H9 (cell line): ENCODE results near the gene NUTM2B. TPM values are rescaled to one million over a fixed set of nuclear protein-coding genes. Genes with fewer than 3 reads are reported as not detected.
"Not testable (repeated sequence)": the region's sequence is repeated elsewhere in the genome, so short reads cannot be mapped to it uniquely, and the experiment has no call there.

ENCODE experiments used
- DNase-seq: peaks from one replicate; pipeline ENCODE4 v3.0.0-alpha.2; 2017
- H2AFZ ChIP-seq: one replicate; pipeline ENCODE4 v1.6.1; 2013; ENCODE audit warnings: mild to moderate bottlenecking, low read length, control low read depth, moderate library complexity
- H2AK5ac ChIP-seq: 2 replicates; pipeline ENCODE4 v1.6.1; 2013; ENCODE audit warnings: low read length, control low read depth, mixed read lengths; ENCODE audit not compliant: insufficient read length
- H2BK120ac ChIP-seq: one replicate; pipeline ENCODE4 v1.6.1; 2013; ENCODE audit warnings: low read depth, mild to moderate bottlenecking, low read length, control low read depth, inconsistent platforms; ENCODE audit not compliant: poor library complexity, severe bottlenecking
- H2BK12ac ChIP-seq: 2 replicates; pipeline ENCODE4 v1.6.1; 2013; ENCODE audit warnings: low read length, control low read depth, mixed read lengths, low read depth; ENCODE audit not compliant: insufficient read length
- H2BK15ac ChIP-seq: 2 replicates; pipeline ENCODE4 v1.6.1; 2013; ENCODE audit warnings: low read depth, low read length, control low read depth
- H2BK20ac ChIP-seq: one replicate; pipeline ENCODE4 v1.6.1; 2013; ENCODE audit warnings: low read depth, mild to moderate bottlenecking, low read length, control low read depth, inconsistent platforms; ENCODE audit not compliant: poor library complexity, severe bottlenecking
- H2BK5ac ChIP-seq: 2 replicates; pipeline ENCODE4 v1.6.1; 2013; ENCODE audit warnings: low read length, control low read depth, mixed read lengths; ENCODE audit not compliant: insufficient read length
- H3K14ac ChIP-seq: 2 replicates; pipeline ENCODE4 v1.6.1; 2013; ENCODE audit warnings: low read length, control low read depth; ENCODE audit not compliant: insufficient read depth
- H3K18ac ChIP-seq: 2 replicates; pipeline ENCODE4 v1.6.1; 2013; ENCODE audit warnings: low read depth, mild to moderate bottlenecking, mixed read lengths, low read length, control low read depth; ENCODE audit not compliant: insufficient read length
- H3K23ac ChIP-seq: 2 replicates; pipeline ENCODE4 v1.6.1; 2013; ENCODE audit warnings: low read length, control low read depth, mixed read lengths, low read depth; ENCODE audit not compliant: insufficient read length
- H3K23me2 ChIP-seq: 2 replicates; pipeline ENCODE4 v1.6.1; 2013; ENCODE audit warnings: low read depth, mild to moderate bottlenecking, mixed read lengths, low read length, control low read depth; ENCODE audit not compliant: insufficient read length, poor library complexity, severe bottlenecking
- H3K27ac ChIP-seq: 2 replicates; pipeline ENCODE4 v1.5.1; 2013; ENCODE audit warnings: low read length, control low read depth, mixed read lengths, low read depth; ENCODE audit not compliant: insufficient read length
- H3K27me3 ChIP-seq: 2 replicates; pipeline ENCODE4 v1.6.1; 2013; ENCODE audit warnings: low read length, control low read depth, inconsistent platforms; ENCODE audit not compliant: insufficient read depth
- H3K4ac ChIP-seq: 2 replicates; pipeline ENCODE4 v1.6.1; 2013; ENCODE audit warnings: low read depth, mild to moderate bottlenecking, control low read depth, inconsistent platforms, low read length, moderate library complexity
- H3K4me1 ChIP-seq: 2 replicates; pipeline ENCODE4 v1.6.1; 2013; ENCODE audit warnings: low read length, control low read depth, inconsistent platforms; ENCODE audit not compliant: insufficient read depth
- H3K4me2 ChIP-seq: 2 replicates; pipeline ENCODE4 v1.6.1; 2013; ENCODE audit warnings: low read length, control low read depth, mixed read lengths; ENCODE audit not compliant: insufficient read length, insufficient read depth
- H3K56ac ChIP-seq: 2 replicates; pipeline ENCODE4 v1.6.1; 2013; ENCODE audit warnings: low read depth, mild to moderate bottlenecking, mixed read lengths, low read length, control low read depth; ENCODE audit not compliant: insufficient read length
- H3K79me1 ChIP-seq: 2 replicates; pipeline ENCODE4 v1.6.1; 2013; ENCODE audit warnings: low read depth, mild to moderate bottlenecking, moderate library complexity, low read length, control low read depth, inconsistent platforms; ENCODE audit not compliant: insufficient read depth, poor library complexity, severe bottlenecking
- H3K79me2 ChIP-seq: 2 replicates; pipeline ENCODE4 v1.6.1; 2013; ENCODE audit warnings: low read length, control low read depth, inconsistent platforms; ENCODE audit not compliant: insufficient read depth
- H3K9ac ChIP-seq: 2 replicates; pipeline ENCODE4 v1.6.1; 2013; ENCODE audit warnings: low read length, control low read depth, mixed read lengths; ENCODE audit not compliant: insufficient read length; ENCODE audit errors: extremely low read depth
- H3K9me3 ChIP-seq: one replicate; pipeline ENCODE4 v1.6.1; 2013; ENCODE audit warnings: low read depth, low read length, inconsistent platforms; ENCODE audit not compliant: control insufficient read depth
- H3T11ph ChIP-seq: one replicate; pipeline ENCODE4 v1.6.1; 2013; ENCODE audit warnings: mild to moderate bottlenecking, low read length, control low read depth, inconsistent platforms
- H4K20me1 ChIP-seq: one replicate; pipeline ENCODE4 v1.6.1; 2013; ENCODE audit not compliant: control insufficient read depth, insufficient read length, insufficient read depth
- H4K5ac ChIP-seq: 2 replicates; pipeline ENCODE4 v1.6.1; 2013; ENCODE audit warnings: low read depth, mild to moderate bottlenecking, mixed read lengths, low read length, control low read depth; ENCODE audit not compliant: insufficient read length
- H4K8ac ChIP-seq: replicated peaks from 2 replicates; pipeline ENCODE4 v1.6.1; 2013; ENCODE audit warnings: low read length, control low read depth, mixed read lengths, low read depth; ENCODE audit not compliant: insufficient read length
- H4K91ac ChIP-seq: 2 replicates; pipeline ENCODE4 v1.6.1; 2013; ENCODE audit warnings: low read depth, mild to moderate bottlenecking, moderate library complexity, mixed read lengths, low read length, control low read depth; ENCODE audit not compliant: insufficient read length
- H3K27ac Mint-ChIP-seq, 3 experiments: 2 replicates in 2 of 3; 3 replicates in 1 of 3; pipeline ENCODE4 v1.8.0; 2020 to 2021; ENCODE audit warnings: mixed read lengths in 3 of 3, mild to moderate bottlenecking in 1 of 3, moderate library complexity in 1 of 3
- H3K27me3 Mint-ChIP-seq: 2 replicates; pipeline ENCODE4 v1.8.0; 2021; ENCODE audit warnings: low read depth, mild to moderate bottlenecking, moderate library complexity, mixed read lengths
- H3K36me3 Mint-ChIP-seq, 3 experiments: 2 replicates in 2 of 3; 3 replicates in 1 of 3; pipeline ENCODE4 v1.8.0; 2020 to 2021; ENCODE audit warnings: low read depth in 3 of 3, mixed read lengths in 3 of 3; ENCODE audit not compliant: insufficient read depth in 1 of 3
- H3K4me1 Mint-ChIP-seq, 2 experiments: 2 replicates each; pipeline ENCODE4 v1.8.0; 2020; ENCODE audit warnings: mixed read lengths in 2 of 2
- H3K4me3 Mint-ChIP-seq, 2 experiments: 2 replicates in 1 of 2; 3 replicates in 1 of 2; pipeline ENCODE4 v1.8.0; 2020 to 2021; ENCODE audit warnings: mild to moderate bottlenecking in 2 of 2, mixed read lengths in 2 of 2, moderate library complexity in 1 of 2
- H3K9me3 Mint-ChIP-seq, 2 experiments: 2 replicates in 1 of 2; 3 replicates in 1 of 2; pipeline ENCODE4 v1.8.0; 2020; ENCODE audit warnings: mild to moderate bottlenecking in 2 of 2, mixed read lengths in 2 of 2, moderate library complexity in 1 of 2
- WGBS: extraction: QIAGEN DNeasy Blood & Tissue Kit; methylation state at CpG from one replicate; pipeline ENCODE4 v1.1.7; 2013; ENCODE audit warnings: missing lambda C conversion rate, low lambda C conversion rate, mixed read lengths; ENCODE audit not compliant: insufficient read length; ENCODE audit errors: extremely low coverage; 5-methylcytosine and 5-hydroxymethylcytosine counted together
- total RNA-seq: library from RNA; stranded (reverse); gene quantifications from 2 replicates; pipeline ENCODE4 v1.2.1, GENCODE V29; 2021

NUTM2B gene
- total RNA-seq, 1 experiment from 2014 or later: 0.46 TPM

- not testable (repeated sequence) for H3K79me2 ChIP-seq, H2BK15ac ChIP-seq, H3K23me2 ChIP-seq, H4K8ac ChIP-seq, H4K20me1 ChIP-seq, H3K4ac ChIP-seq, H3K4me1 Mint-ChIP-seq, H3K23ac ChIP-seq, DNase-seq, H3K14ac ChIP-seq, H2BK20ac ChIP-seq, H2BK12ac ChIP-seq, H2BK5ac ChIP-seq, H2AK5ac ChIP-seq, H3K9ac ChIP-seq, H3K4me1 ChIP-seq, H2AFZ ChIP-seq, H3K9me3 ChIP-seq, H4K91ac ChIP-seq, H4K5ac ChIP-seq, H3K9me3 Mint-ChIP-seq, H3K4me2 ChIP-seq, H3K56ac ChIP-seq, H3K27me3 ChIP-seq, H3K36me3 Mint-ChIP-seq, H3K4me3 Mint-ChIP-seq, H3K18ac ChIP-seq, H3K27me3 Mint-ChIP-seq, H2BK120ac ChIP-seq, H3K79me1 ChIP-seq, H3K27ac Mint-ChIP-seq, H3T11ph ChIP-seq, H3K27ac ChIP-seq
- WGBS: no CpG with 5 or more reads among the region's 3 CpGs
Observed at GRCh38 chr10:79714976-79715375, 11.9 kb downstream of the NUTM2B start.

GRCh38 chr10:79716917-79717579 is 14.0 kb downstream of the NUTM2B start:
- H3T11ph ChIP-seq, H4K91ac ChIP-seq, H3K23me2 ChIP-seq, H3K9me3 ChIP-seq, DNase-seq, H3K14ac ChIP-seq, H4K8ac ChIP-seq, H3K27me3 Mint-ChIP-seq, H2BK15ac ChIP-seq, H3K79me2 ChIP-seq, H3K36me3 Mint-ChIP-seq, H3K56ac ChIP-seq, H3K4me3 Mint-ChIP-seq, H3K4me1 Mint-ChIP-seq, H4K5ac ChIP-seq, H4K20me1 ChIP-seq, H3K27ac Mint-ChIP-seq, H2BK5ac ChIP-seq, H3K27me3 ChIP-seq, H3K9ac ChIP-seq, H3K9me3 Mint-ChIP-seq, H3K79me1 ChIP-seq, H2BK20ac ChIP-seq, H2AK5ac ChIP-seq, H3K27ac ChIP-seq, H3K4ac ChIP-seq, H2AFZ ChIP-seq, H3K18ac ChIP-seq, H2BK120ac ChIP-seq, H2BK12ac ChIP-seq, H3K4me2 ChIP-seq, H3K4me1 ChIP-seq, H3K23ac ChIP-seq: not testable (repeated sequence)
- WGBS: no CpG with 5 or more reads among the region's 4 CpGs
